Measurements from ENCODE around the gene SH3BGRL2.

Gene SH3BGRL2

GRCh38 chr6:79708095-79708791 lies 77.1 kb downstream of the SH3BGRL2 start:
- Histone ChIP-seq H3K4me2 (ENCODE audit: low read length) (no peak overlapping the region), H3K9ac (ENCODE audit: low read length) (no peak overlapping the region), H3K27me3 (ENCODE audit: low read depth, low read length) (no peaks in the 10 kb centered on the region), H4K20me1 (ENCODE audit: insufficient read depth, low read length) (no peaks in the 10 kb centered on the region), H3K9me3 (ENCODE audit: insufficient read depth, low read length) (no peaks in the 10 kb centered on the region), H3K79me2 (ENCODE audit: low read length) (no peaks in the 10 kb centered on the region), H3K36me3 (replicated peaks; ENCODE audit: low read depth, low read length) (no peaks in the 10 kb centered on the region), H3K4me1 (ENCODE audit: low read length) (peaks cover 2% of the 10 kb centered on the region; the same call in 1 of the 2 replicates), H2AFZ (ENCODE audit: low read depth, low read length) (no peak overlapping the region), H3K27ac (ENCODE audit: low read length) (no peak overlapping the region), H3K4me3 (ENCODE audit: low read length) (no peak overlapping the region)
- no peak for TF ChIP-seq CTCF (IDR thresholded peaks at IDR 0.05; ENCODE audit: low read depth, low read length)
- no peak for TF ChIP-seq EZH2phosphoT487 (IDR thresholded peaks at IDR 0.05; ENCODE audit: low read depth)

- H3K79me2 ChIP-seq (ENCODE audit: low read length) = no peaks in the 10 kb centered on the region
- no peak overlapping the region for H3K4me2 ChIP-seq (ENCODE audit: low read length)
- H3K9ac ChIP-seq (ENCODE audit: low read length) = no peak overlapping the region
- TF ChIP-seq EZH2phosphoT487 (IDR thresholded peaks at IDR 0.05; ENCODE audit: low read depth) (no peak), CTCF (IDR thresholded peaks at IDR 0.05; ENCODE audit: low read depth, low read length) (no peak)
- H3K27me3 ChIP-seq (ENCODE audit: low read depth, low read length) = peaks cover 4% of the 10 kb centered on the region
- peaks cover 4% of the 10 kb centered on the region; the same call in 1 of the 2 replicates for H3K4me1 ChIP-seq (ENCODE audit: low read length)
- H2AFZ ChIP-seq (ENCODE audit: low read depth, low read length) = no peak overlapping the region
- H3K36me3 ChIP-seq (replicated peaks; ENCODE audit: low read depth, low read length) = no peaks in the 10 kb centered on the region
- no peak overlapping the region for H3K4me3 ChIP-seq (ENCODE audit: low read length)
- no peaks in the 10 kb centered on the region for H4K20me1 ChIP-seq (ENCODE audit: insufficient read depth, low read length)
- H3K9me3 ChIP-seq (ENCODE audit: insufficient read depth, low read length) = no peaks in the 10 kb centered on the region
- no peak overlapping the region for H3K27ac ChIP-seq (ENCODE audit: low read length)
Measured at GRCh38 chr6:79710127-79710526, 79.0 kb downstream of the SH3BGRL2 start.

- no peak overlapping the region for H3K4me3 ChIP-seq (ENCODE audit: low read length)
- peaks cover 4% of the 10 kb centered on the region; the same call in 1 of the 2 replicates for H3K4me1 ChIP-seq (ENCODE audit: low read length)
- H3K9ac ChIP-seq (ENCODE audit: low read length) = no peak overlapping the region
- H3K9me3 ChIP-seq (ENCODE audit: insufficient read depth, low read length) = no peaks in the 10 kb centered on the region
- H2AFZ ChIP-seq (ENCODE audit: low read depth, low read length) = no peak overlapping the region
- TF ChIP-seq EZH2phosphoT487 (IDR thresholded peaks at IDR 0.05; ENCODE audit: low read depth) (no peak), CTCF (IDR thresholded peaks at IDR 0.05; ENCODE audit: low read depth, low read length) (no peak)
- H3K27ac ChIP-seq (ENCODE audit: low read length) = no peak overlapping the region
- no peaks in the 10 kb centered on the region for H3K79me2 ChIP-seq (ENCODE audit: low read length)
- H3K27me3 ChIP-seq (ENCODE audit: low read depth, low read length) = peaks cover 6% of the 10 kb centered on the region
- no peaks in the 10 kb centered on the region for H3K36me3 ChIP-seq (replicated peaks; ENCODE audit: low read depth, low read length)
- no peaks in the 10 kb centered on the region for H4K20me1 ChIP-seq (ENCODE audit: insufficient read depth, low read length)
- H3K4me2 ChIP-seq (ENCODE audit: low read length) = no peak overlapping the region
Measured at GRCh38 chr6:79711167-79711566, 80.0 kb downstream of the SH3BGRL2 start.

- Histone ChIP-seq H3K27ac (ENCODE audit: low read length) (no peak overlapping the region), H3K79me2 (ENCODE audit: low read length) (no peaks in the 10 kb centered on the region), H3K4me1 (ENCODE audit: low read length) (peaks cover 4% of the 10 kb centered on the region; the same call in 1 of the 2 replicates), H3K4me3 (ENCODE audit: low read length) (no peak overlapping the region), H3K9me3 (ENCODE audit: insufficient read depth, low read length) (no peaks in the 10 kb centered on the region), H3K36me3 (replicated peaks; ENCODE audit: low read depth, low read length) (no peaks in the 10 kb centered on the region), H2AFZ (ENCODE audit: low read depth, low read length) (no peak overlapping the region), H3K27me3 (ENCODE audit: low read depth, low read length) (peaks cover 6% of the 10 kb centered on the region), H3K4me2 (ENCODE audit: low read length) (no peak overlapping the region), H3K9ac (ENCODE audit: low read length) (no peak overlapping the region), H4K20me1 (ENCODE audit: insufficient read depth, low read length) (no peaks in the 10 kb centered on the region)
- TF ChIP-seq CTCF (IDR thresholded peaks at IDR 0.05; ENCODE audit: low read depth, low read length) (no peak), EZH2phosphoT487 (IDR thresholded peaks at IDR 0.05; ENCODE audit: low read depth) (no peak)
Measured at GRCh38 chr6:79712144-79712543, 81.0 kb downstream of the SH3BGRL2 start.

Data from OCI-LY3 (cell line).